H1 (cell line): ENCODE measurements around the gene RAB31.

Source experiments
- CTCF ChIP-seq, 3 experiments: IDR thresholded peaks; 1 replicate in 2 of 3; 2 replicates in 1 of 3; pipeline versions ENCODE4 v1.5.1 to v1.6.1; 2011; ENCODE audit warnings: low read length in 3 of 3, mild to moderate bottlenecking in 3 of 3, inconsistent platforms in 2 of 3, low read depth in 1 of 3, moderate library complexity in 1 of 3; ENCODE audit not compliant: insufficient read depth in 1 of 3; ENCODE audit errors: control extremely low read depth in 1 of 3
- POLR2A ChIP-seq, 2 experiments: IDR thresholded peaks; 1 replicate in 1 of 2; 2 replicates in 1 of 2; pipeline ENCODE4 v1.6.1; 2011; ENCODE audit warnings: low read depth in 2 of 2, low read length in 2 of 2, mild to moderate bottlenecking in 2 of 2; ENCODE audit errors: control extremely low read depth in 1 of 2
- POLR2AphosphoS5 ChIP-seq: IDR thresholded peaks from 2 replicates; pipeline ENCODE4 v1.6.1; 2011; ENCODE audit warnings: low read depth, low read length
- YY1 ChIP-seq: IDR thresholded peaks from 2 replicates; pipeline ENCODE4 v1.6.1; 2011; ENCODE audit warnings: low read depth, mild to moderate bottlenecking, low read length

- TF ChIP-seq POLR2A (IDR thresholded peaks at IDR 0.05; ENCODE audit: control extremely low read depth in 1 of 2, low read depth in 2 of 2, low read length in 2 of 2) (no peak), YY1 (no peak), POLR2AphosphoS5 (no peak), CTCF (IDR thresholded peaks at IDR 0.05; ENCODE audit: control extremely low read depth in 1 of 3, insufficient read depth in 1 of 3, low read depth in 1 of 3, low read length in 3 of 3) (peak; percentile 52 to 75 (median 58))
These were observed 14.6 kb downstream of the RAB31 start for GRCh38 chr18:9722691-9723090.
